Measurements from ENCODE around the gene TENM4.

TENM4 gene

GRCh38 chr11:79296141-79296540, 144.7 kb downstream of the TENM4 start:
- Histone ChIP-seq H3K9me3 (no peaks in the 10 kb centered on the region), H3K27me3 (ENCODE audit: low read depth) (no peaks in the 10 kb centered on the region), H3K4me1 (peaks cover 11% of the 10 kb centered on the region), H3K4me3 (no peak overlapping the region), H3K36me3 (replicated peaks) (no peaks in the 10 kb centered on the region; the same call in 1 of the 2 replicates)
- in situ Hi-C loops (cut with MboI; ENCODE audit: low sequenced_read_pairs): no loop called here
- DNase-seq (ENCODE audit: low spot score in 2 of 2): peak; percentile 55 to 60

GRCh38 chr11:79294845-79295731, 145.7 kb downstream of the TENM4 start:
- Histone ChIP-seq H3K36me3 (replicated peaks) (no peaks in the 10 kb centered on the region; the same call in 1 of the 2 replicates), H3K27me3 (ENCODE audit: low read depth) (no peaks in the 10 kb centered on the region), H3K4me1 (peaks cover 11% of the 10 kb centered on the region), H3K4me3 (no peak overlapping the region), H3K9me3 (no peaks in the 10 kb centered on the region)
- no peak for DNase-seq (ENCODE audit: low spot score in 2 of 2)
- in situ Hi-C loops (cut with MboI; ENCODE audit: low sequenced_read_pairs): no loop called here

- no peak for DNase-seq (ENCODE audit: low spot score in 2 of 2)
- in situ Hi-C loops (cut with MboI; ENCODE audit: low sequenced_read_pairs): no loop called here
- Histone ChIP-seq H3K27me3 (ENCODE audit: low read depth) (no peaks in the 10 kb centered on the region), H3K4me1 (peaks cover 11% of the 10 kb centered on the region), H3K36me3 (replicated peaks) (no peaks in the 10 kb centered on the region; the same call in 1 of the 2 replicates), H3K4me3 (no peak overlapping the region), H3K9me3 (no peaks in the 10 kb centered on the region)
Observed at GRCh38 chr11:79291948-79292347, 148.9 kb downstream of the TENM4 start.

GRCh38 chr11:79290761-79291160, 150.1 kb downstream of the TENM4 start:
- Histone ChIP-seq H3K4me1 (peaks cover under 1% of the 10 kb centered on the region; the same call in 1 of the 2 replicates), H3K27me3 (ENCODE audit: low read depth) (no peaks in the 10 kb centered on the region), H3K36me3 (replicated peaks) (no peaks in the 10 kb centered on the region), H3K4me3 (no peak overlapping the region), H3K9me3 (no peaks in the 10 kb centered on the region)
- in situ Hi-C loops (cut with MboI; ENCODE audit: low sequenced_read_pairs): no loop called here
- no peak for DNase-seq (ENCODE audit: low spot score in 2 of 2)

- in situ Hi-C loops (cut with MboI; ENCODE audit: low sequenced_read_pairs): no loop called here
- no peaks in the 10 kb centered on the region for H3K4me1 ChIP-seq
- DNase-seq (ENCODE audit: low spot score in 2 of 2): no peak
- H3K9me3 ChIP-seq: no peaks in the 10 kb centered on the region
- H3K36me3 ChIP-seq (replicated peaks): no peaks in the 10 kb centered on the region
- H3K27me3 ChIP-seq (ENCODE audit: low read depth): no peaks in the 10 kb centered on the region
- no peak overlapping the region for H3K4me3 ChIP-seq
Observed at GRCh38 chr11:79287952-79288351, 152.9 kb downstream of the TENM4 start.

- Histone ChIP-seq H3K4me3 (no peak overlapping the region), H3K9me3 (no peaks in the 10 kb centered on the region), H3K27me3 (ENCODE audit: low read depth) (no peaks in the 10 kb centered on the region), H3K4me1 (no peaks in the 10 kb centered on the region), H3K36me3 (replicated peaks) (no peaks in the 10 kb centered on the region)
- in situ Hi-C loops (cut with MboI; ENCODE audit: low sequenced_read_pairs): no loop called here
- DNase-seq (ENCODE audit: low spot score in 2 of 2): no peak
Observed at GRCh38 chr11:79285756-79286155, 155.1 kb downstream of the TENM4 start.

- DNase-seq (ENCODE audit: low spot score in 2 of 2): no peak
- Histone ChIP-seq H3K9me3 (no peaks in the 10 kb centered on the region), H3K36me3 (replicated peaks) (no peaks in the 10 kb centered on the region), H3K4me3 (no peak overlapping the region), H3K27me3 (ENCODE audit: low read depth) (no peaks in the 10 kb centered on the region), H3K4me1 (peaks cover 11% of the 10 kb centered on the region)
- in situ Hi-C loops (cut with MboI; ENCODE audit: low sequenced_read_pairs): no loop called here
Observed at GRCh38 chr11:79276736-79277325, 164.0 kb downstream of the TENM4 start.

- Histone ChIP-seq H3K27me3 (ENCODE audit: low read depth) (no peaks in the 10 kb centered on the region), H3K4me1 (peaks cover 3% of the 10 kb centered on the region), H3K36me3 (replicated peaks) (no peaks in the 10 kb centered on the region), H3K9me3 (no peaks in the 10 kb centered on the region), H3K4me3 (no peak overlapping the region)
- DNase-seq (ENCODE audit: low spot score in 2 of 2): no peak
- in situ Hi-C loops (cut with MboI; ENCODE audit: low sequenced_read_pairs): no loop called here
Observed at GRCh38 chr11:79274636-79275331, 166.0 kb downstream of the TENM4 start.

- H3K36me3 ChIP-seq (replicated peaks): no peaks in the 10 kb centered on the region
- H3K4me3 ChIP-seq: no peak overlapping the region
- no peak for DNase-seq (ENCODE audit: low spot score in 2 of 2)
- in situ Hi-C loops (cut with MboI; ENCODE audit: low sequenced_read_pairs): no loop called here
- no peaks in the 10 kb centered on the region for H3K9me3 ChIP-seq
- no peaks in the 10 kb centered on the region; the same call in 1 of the 2 replicates for H3K4me1 ChIP-seq
- no peaks in the 10 kb centered on the region for H3K27me3 ChIP-seq (ENCODE audit: low read depth)
Observed at GRCh38 chr11:79273781-79274180, 167.0 kb downstream of the TENM4 start.

- H3K27me3 ChIP-seq (ENCODE audit: low read depth): no peaks in the 10 kb centered on the region
- H3K4me1 ChIP-seq: peaks cover 2% of the 10 kb centered on the region; the same call in 1 of the 2 replicates
- H3K4me3 ChIP-seq: no peak overlapping the region
- DNase-seq (ENCODE audit: low spot score in 2 of 2): no peak
- in situ Hi-C loops (cut with MboI; ENCODE audit: low sequenced_read_pairs): no loop called here
- no peaks in the 10 kb centered on the region for H3K9me3 ChIP-seq
- H3K36me3 ChIP-seq (replicated peaks): no peaks in the 10 kb centered on the region
Observed at GRCh38 chr11:79269611-79270307, 171.1 kb downstream of the TENM4 start.

GRCh38 chr11:79266396-79266795, 174.4 kb downstream of the TENM4 start:
- no peaks in the 10 kb centered on the region for H3K36me3 ChIP-seq (replicated peaks)
- H3K4me3 ChIP-seq: no peak overlapping the region
- H3K4me1 ChIP-seq: peaks cover 19% of the 10 kb centered on the region
- in situ Hi-C loops (cut with MboI; ENCODE audit: low sequenced_read_pairs): no loop called here
- H3K9me3 ChIP-seq: no peaks in the 10 kb centered on the region
- no peak for DNase-seq (ENCODE audit: low spot score in 2 of 2)
- no peaks in the 10 kb centered on the region for H3K27me3 ChIP-seq (ENCODE audit: low read depth)

- Histone ChIP-seq H3K4me3 (no peak overlapping the region), H3K36me3 (replicated peaks) (no peaks in the 10 kb centered on the region), H3K27me3 (ENCODE audit: low read depth) (no peaks in the 10 kb centered on the region), H3K4me1 (peaks cover 19% of the 10 kb centered on the region), H3K9me3 (no peaks in the 10 kb centered on the region)
- in situ Hi-C loops (cut with MboI; ENCODE audit: low sequenced_read_pairs): no loop called here
- DNase-seq (ENCODE audit: low spot score in 2 of 2): no peak
Observed at GRCh38 chr11:79265756-79266322, 175.0 kb downstream of the TENM4 start.

GRCh38 chr11:79264284-79264683, 176.5 kb downstream of the TENM4 start:
- Histone ChIP-seq H3K4me3 (no peak overlapping the region), H3K9me3 (no peaks in the 10 kb centered on the region), H3K27me3 (ENCODE audit: low read depth) (no peaks in the 10 kb centered on the region), H3K36me3 (replicated peaks) (no peaks in the 10 kb centered on the region), H3K4me1 (peaks cover 19% of the 10 kb centered on the region)
- DNase-seq (ENCODE audit: low spot score in 2 of 2): peak; percentile 71 to 81
- in situ Hi-C loops (cut with MboI; ENCODE audit: low sequenced_read_pairs): no loop called here

Measured in HAP-1 (cell line).